ENCODE data around the gene ANKUB1.

The ANKUB1 gene

DNA sequence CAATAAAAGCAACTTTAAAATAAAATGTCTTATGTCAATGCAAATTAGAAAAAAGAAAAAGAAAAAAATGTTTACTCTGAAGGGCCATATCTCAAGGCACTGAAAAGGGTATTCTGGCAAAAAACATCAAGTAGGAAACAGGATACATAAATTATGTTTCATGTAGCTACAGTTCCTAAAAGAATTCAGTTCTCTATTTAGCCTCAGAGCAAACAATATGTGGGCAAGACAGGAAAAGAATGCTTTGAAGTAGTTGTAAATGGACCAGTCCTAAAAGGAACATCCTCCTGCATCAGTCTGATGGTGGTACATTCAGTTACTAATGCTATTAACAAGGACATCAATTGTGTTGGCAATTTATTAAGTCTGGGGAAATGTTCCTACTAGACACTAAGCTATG lies 48.2 kb downstream of the ANKUB1 start:
- H3K4me3 ChIP-seq (ENCODE audit: low read length) = no peak overlapping the region
- TF ChIP-seq CTCF (conservative IDR thresholded peaks at IDR 0.05; ENCODE audit: low read depth, low read length) = no peak
- DNase-seq (ENCODE audit: low read depth) = no peak

DNA sequence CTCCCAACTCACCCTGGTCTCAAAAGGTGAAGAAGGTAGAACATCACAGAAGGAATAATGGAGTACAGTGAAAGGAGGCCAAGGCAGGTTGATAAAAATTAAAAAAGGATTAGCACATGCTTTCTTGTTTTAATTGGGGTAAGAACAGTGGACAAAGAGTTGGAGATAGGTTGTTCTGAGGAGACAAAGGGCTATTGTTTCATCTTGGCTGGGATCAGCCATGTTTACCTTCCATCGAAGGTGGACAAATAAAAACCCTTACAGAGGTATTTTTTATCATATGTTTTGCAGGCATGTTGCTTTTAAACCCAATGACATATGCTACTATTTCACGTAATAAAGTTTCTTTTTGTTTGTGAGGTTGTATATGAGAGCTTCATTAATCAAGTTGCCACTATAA lies 53.0 kb downstream of the ANKUB1 start:
- no peak overlapping the region for H3K4me3 ChIP-seq (ENCODE audit: low read length)
- DNase-seq (ENCODE audit: low read depth) = no peak
- no peak for TF ChIP-seq CTCF (conservative IDR thresholded peaks at IDR 0.05; ENCODE audit: low read depth, low read length)

- no peak for DNase-seq (ENCODE audit: low read depth)
- H3K4me3 ChIP-seq (ENCODE audit: low read length) = no peak overlapping the region
- TF ChIP-seq CTCF (conservative IDR thresholded peaks at IDR 0.05; ENCODE audit: low read depth, low read length) = no peak
Observed at GRCh38 chr3:149738876-149739275, 53.5 kb downstream of the ANKUB1 start.

- H3K4me3 ChIP-seq (ENCODE audit: low read length) = no peak overlapping the region
- TF ChIP-seq CTCF (conservative IDR thresholded peaks at IDR 0.05; ENCODE audit: low read depth, low read length) = no peak
- no peak for DNase-seq (ENCODE audit: low read depth)
Observed at GRCh38 chr3:149736953-149737205, 55.5 kb downstream of the ANKUB1 start.

DNA sequence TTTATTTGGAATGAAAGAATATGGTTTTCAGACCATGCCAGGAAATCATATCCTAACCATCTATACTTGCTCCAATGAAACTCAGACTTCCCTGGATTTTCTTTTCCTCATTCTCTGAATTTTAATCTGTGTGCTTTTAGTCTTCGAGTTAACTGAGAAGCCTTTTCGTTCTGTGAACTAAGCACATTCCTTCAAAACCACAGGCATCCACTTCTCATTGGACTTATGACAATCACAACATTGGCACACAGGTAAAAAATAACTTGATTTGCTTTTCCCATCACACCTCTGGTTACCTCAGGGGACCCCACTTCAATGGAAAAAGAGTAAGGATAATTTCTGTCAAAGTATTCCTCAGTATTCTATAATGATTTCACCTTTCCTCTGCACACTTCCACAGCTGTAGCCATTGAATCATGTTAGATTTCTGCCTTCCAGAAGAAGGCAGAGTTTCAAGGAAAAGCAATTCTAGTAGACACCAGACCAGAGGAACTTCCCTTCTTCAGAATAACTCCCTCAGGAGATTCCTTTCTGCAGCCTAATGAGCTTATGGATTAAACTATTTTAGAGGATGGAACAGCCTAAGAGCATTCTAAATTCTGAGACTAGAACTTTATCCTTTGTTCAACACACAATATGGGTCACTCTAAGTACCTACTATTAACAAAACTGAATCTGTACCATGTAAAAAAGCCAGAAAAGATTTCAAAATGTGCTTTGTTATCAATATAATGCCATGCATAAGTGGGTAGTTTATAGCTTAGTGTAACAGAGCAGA lies 56.0 kb downstream of the ANKUB1 start:
- H3K4me3 ChIP-seq (ENCODE audit: low read length) = no peak overlapping the region
- peak; percentile 86 for DNase-seq (ENCODE audit: low read depth)
- TF ChIP-seq CTCF (conservative IDR thresholded peaks at IDR 0.05; ENCODE audit: low read depth, low read length) = no peak

DNA sequence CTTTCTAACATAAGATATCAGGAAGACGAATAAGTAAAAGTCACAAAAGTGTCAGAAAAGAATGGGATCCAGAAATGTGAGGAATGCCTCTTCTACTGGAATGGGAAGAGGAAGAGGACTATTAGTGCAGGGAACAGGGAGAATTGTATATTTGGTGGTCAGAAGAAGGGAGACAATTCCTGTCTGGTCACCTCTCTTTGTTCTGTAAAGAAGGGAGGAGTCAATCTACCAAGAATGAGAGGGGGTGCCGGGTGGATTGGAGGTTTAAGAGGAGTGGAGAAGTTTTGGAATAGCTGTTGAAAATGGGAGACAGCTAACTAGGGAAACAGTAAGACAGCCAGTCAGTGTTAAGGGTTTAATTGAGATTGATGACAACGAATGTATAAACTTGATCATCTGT lies 60.1 kb downstream of the ANKUB1 start:
- TF ChIP-seq CTCF (conservative IDR thresholded peaks at IDR 0.05; ENCODE audit: low read depth, low read length) = no peak
- H3K4me3 ChIP-seq (ENCODE audit: low read length) = no peak overlapping the region
- no peak for DNase-seq (ENCODE audit: low read depth)

GRCh38 chr3:149727656-149728055 lies 64.7 kb downstream of the ANKUB1 start:
- TF ChIP-seq CTCF (conservative IDR thresholded peaks at IDR 0.05; ENCODE audit: low read depth, low read length) = no peak
- no peak for DNase-seq (ENCODE audit: low read depth)
- H3K4me3 ChIP-seq (ENCODE audit: low read length) = no peak overlapping the region

Measured in retinal pigment epithelial cell (primary cell).